ENCODE results near the gene SLC7A14.

The SLC7A14 gene

GRCh38 chr3:170496026-170496867, 89.6 kb downstream of the SLC7A14 start:
- no peak for DNase-seq

GRCh38 chr3:170494766-170495165, 91.1 kb downstream of the SLC7A14 start:
- DNase-seq: no peak

- no peak for DNase-seq
These were observed 92.1 kb downstream of the SLC7A14 start for GRCh38 chr3:170493712-170494182.

- DNase-seq: no peak
These were observed 94.0 kb downstream of the SLC7A14 start for GRCh38 chr3:170491901-170492300.

GRCh38 chr3:170490828-170491560, 94.9 kb downstream of the SLC7A14 start:
- DNase-seq: no peak

- DNase-seq: no peak
These were observed 97.1 kb downstream of the SLC7A14 start for GRCh38 chr3:170488802-170489201.

GRCh38 chr3:170487031-170487430, 98.8 kb downstream of the SLC7A14 start:
- no peak for DNase-seq

GRCh38 chr3:170486398-170486797, 99.5 kb downstream of the SLC7A14 start:
- no peak for DNase-seq

- no peak for DNase-seq
These were observed 100.2 kb downstream of the SLC7A14 start for GRCh38 chr3:170485696-170486095.

GRCh38 chr3:170485294-170485693, 100.6 kb downstream of the SLC7A14 start:
- DNase-seq: no peak

GRCh38 chr3:170484869-170485268, 101.0 kb downstream of the SLC7A14 start:
- no peak for DNase-seq

GRCh38 chr3:170483485-170484262, 102.2 kb downstream of the SLC7A14 start:
- DNase-seq: no peak

- DNase-seq: no peak
These were observed 103.7 kb downstream of the SLC7A14 start for GRCh38 chr3:170482199-170482598.

GRCh38 chr3:170480111-170480510, 105.8 kb downstream of the SLC7A14 start:
- DNase-seq: no peak

GRCh38 chr3:170477395-170477794, 108.5 kb downstream of the SLC7A14 start:
- DNase-seq: no peak

- DNase-seq: no peak
These were observed 109.6 kb downstream of the SLC7A14 start for GRCh38 chr3:170476291-170476690.

GRCh38 chr3:170475092-170475685, 110.7 kb downstream of the SLC7A14 start:
- DNase-seq: no peak

GRCh38 chr3:170473358-170473757, 112.5 kb downstream of the SLC7A14 start:
- no peak for DNase-seq

GRCh38 chr3:170471149-170471548, 114.7 kb downstream of the SLC7A14 start:
- DNase-seq: no peak

- peak; percentile 6 for DNase-seq
These were observed 115.5 kb downstream of the SLC7A14 start for GRCh38 chr3:170470063-170471016.

Data from NCI-H1436 (cell line).